ENCODE measurements around the gene CNTROB. TPM values are rescaled to one million over a fixed set of nuclear protein-coding genes. Genes with fewer than 3 reads are reported as not detected.
A peak's percentile ranks its signal among the peaks of the same experiment; 100 is the strongest.

The CNTROB gene
- total RNA-seq, 2 donors from 2014 or later, result 11.2 to 42.9 TPM

GRCh38 chr17:7885367-7886226, 46.4 kb upstream of the CNTROB start:
- H3K27ac ChIP-seq, result peak overlapping the region; percentile 39 to 91
- peaks cover 2% of the 10 kb centered on the region for H3K36me3 ChIP-seq
- DNase-seq (ENCODE audit: low spot score), result no peak
- TF ChIP-seq, protein P1, sequence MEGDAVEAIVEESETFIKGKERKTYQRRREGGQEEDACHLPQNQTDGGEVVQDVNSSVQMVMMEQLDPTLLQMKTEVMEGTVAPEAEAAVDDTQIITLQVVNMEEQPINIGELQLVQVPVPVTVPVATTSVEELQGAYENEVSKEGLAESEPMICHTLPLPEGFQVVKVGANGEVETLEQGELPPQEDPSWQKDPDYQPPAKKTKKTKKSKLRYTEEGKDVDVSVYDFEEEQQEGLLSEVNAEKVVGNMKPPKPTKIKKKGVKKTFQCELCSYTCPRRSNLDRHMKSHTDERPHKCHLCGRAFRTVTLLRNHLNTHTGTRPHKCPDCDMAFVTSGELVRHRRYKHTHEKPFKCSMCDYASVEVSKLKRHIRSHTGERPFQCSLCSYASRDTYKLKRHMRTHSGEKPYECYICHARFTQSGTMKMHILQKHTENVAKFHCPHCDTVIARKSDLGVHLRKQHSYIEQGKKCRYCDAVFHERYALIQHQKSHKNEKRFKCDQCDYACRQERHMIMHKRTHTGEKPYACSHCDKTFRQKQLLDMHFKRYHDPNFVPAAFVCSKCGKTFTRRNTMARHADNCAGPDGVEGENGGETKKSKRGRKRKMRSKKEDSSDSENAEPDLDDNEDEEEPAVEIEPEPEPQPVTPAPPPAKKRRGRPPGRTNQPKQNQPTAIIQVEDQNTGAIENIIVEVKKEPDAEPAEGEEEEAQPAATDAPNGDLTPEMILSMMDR (IDR thresholded peaks at IDR 0.05), result no peak
- H3K4me1 ChIP-seq (ENCODE audit: control insufficient read depth in 1 of 2, low read depth in 2 of 2), result peaks cover 28 to 67% of the 10 kb centered on the region in 2 donors
- peak overlapping the region; percentile 94 for H3K4me3 ChIP-seq
- H3K27me3 ChIP-seq (replicated peaks; ENCODE audit: insufficient read depth), result no peaks in the 10 kb centered on the region
- ATAC-seq (ENCODE audit: insufficient number of reproducible peaks, low FRiP score, low read depth), result no peak
- no peaks in the 10 kb centered on the region for H3K9me3 ChIP-seq

DNA sequence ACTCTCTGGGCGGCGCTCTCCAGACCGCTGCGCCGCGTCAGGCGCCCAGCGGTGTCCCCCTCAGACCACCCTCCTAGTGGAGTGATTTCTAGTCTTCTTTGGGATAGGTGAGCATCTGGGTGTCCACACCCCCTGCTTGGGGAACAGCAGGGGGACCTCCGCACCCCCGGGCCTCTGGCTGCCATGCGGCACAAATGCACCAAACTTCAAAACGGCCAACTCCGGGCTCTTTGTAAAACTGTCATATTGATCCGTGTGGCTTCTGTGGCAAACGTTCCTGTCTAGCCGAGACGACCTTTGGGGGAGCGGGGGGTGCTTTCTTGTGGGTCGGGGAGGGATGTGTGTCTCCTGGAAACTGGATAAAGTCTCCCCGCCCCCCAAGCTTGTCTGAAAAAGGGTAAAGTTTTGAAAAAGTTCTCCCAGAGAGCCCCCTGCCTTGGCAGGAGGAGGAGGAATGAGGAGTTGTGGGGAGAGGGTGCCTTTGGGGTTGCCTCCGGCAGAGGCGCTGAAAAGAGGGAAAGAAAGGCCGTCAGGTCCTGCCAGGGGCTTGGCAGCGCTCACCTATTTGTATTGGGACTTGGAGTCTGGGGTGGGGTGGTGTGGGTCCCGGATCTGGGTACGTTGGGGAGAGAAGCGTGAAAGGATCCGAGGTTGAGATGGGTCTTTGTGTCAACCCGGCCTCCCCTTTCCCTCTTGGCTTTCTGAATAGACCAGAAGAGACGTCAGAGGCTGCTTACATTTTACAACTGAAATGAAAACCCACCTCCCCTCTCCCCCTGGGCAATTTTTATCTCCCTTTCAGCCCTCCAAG, 45.6 kb upstream of the CNTROB start:
- H3K9me3 ChIP-seq, result no peaks in the 10 kb centered on the region
- no peak for DNase-seq (ENCODE audit: low spot score)
- ATAC-seq (ENCODE audit: insufficient number of reproducible peaks, low FRiP score, low read depth), result no peak
- peaks cover 10% of the 10 kb centered on the region for H3K36me3 ChIP-seq
- peak overlapping the region; percentile 39 to 91 for H3K27ac ChIP-seq
- H3K27me3 ChIP-seq (replicated peaks; ENCODE audit: insufficient read depth), result no peaks in the 10 kb centered on the region
- TF ChIP-seq, protein P1 (IDR thresholded peaks at IDR 0.05), result no peak
- H3K4me1 ChIP-seq (ENCODE audit: control insufficient read depth in 1 of 2, low read depth in 2 of 2), result peaks cover 28 to 63% of the 10 kb centered on the region in 2 donors
- H3K4me3 ChIP-seq, result peak overlapping the region; percentile 94

- TF ChIP-seq, protein P1 (IDR thresholded peaks at IDR 0.05), result no peak
- Histone ChIP-seq H3K4me3 (peak overlapping the region; percentile 94), H3K4me1 (ENCODE audit: control insufficient read depth in 1 of 2, low read depth in 2 of 2) (peaks cover 28 to 57% of the 10 kb centered on the region in 2 donors), H3K27ac (peak overlapping the region; percentile 39 to 91), H3K27me3 (replicated peaks; ENCODE audit: insufficient read depth) (no peaks in the 10 kb centered on the region), H3K36me3 (peaks cover 15% of the 10 kb centered on the region), H3K9me3 (no peaks in the 10 kb centered on the region)
- ATAC-seq (ENCODE audit: insufficient number of reproducible peaks, low FRiP score, low read depth), result no peak
- no peak for DNase-seq (ENCODE audit: low spot score)
Measured at GRCh38 chr17:7887038-7887481, 44.9 kb upstream of the CNTROB start.

DNA sequence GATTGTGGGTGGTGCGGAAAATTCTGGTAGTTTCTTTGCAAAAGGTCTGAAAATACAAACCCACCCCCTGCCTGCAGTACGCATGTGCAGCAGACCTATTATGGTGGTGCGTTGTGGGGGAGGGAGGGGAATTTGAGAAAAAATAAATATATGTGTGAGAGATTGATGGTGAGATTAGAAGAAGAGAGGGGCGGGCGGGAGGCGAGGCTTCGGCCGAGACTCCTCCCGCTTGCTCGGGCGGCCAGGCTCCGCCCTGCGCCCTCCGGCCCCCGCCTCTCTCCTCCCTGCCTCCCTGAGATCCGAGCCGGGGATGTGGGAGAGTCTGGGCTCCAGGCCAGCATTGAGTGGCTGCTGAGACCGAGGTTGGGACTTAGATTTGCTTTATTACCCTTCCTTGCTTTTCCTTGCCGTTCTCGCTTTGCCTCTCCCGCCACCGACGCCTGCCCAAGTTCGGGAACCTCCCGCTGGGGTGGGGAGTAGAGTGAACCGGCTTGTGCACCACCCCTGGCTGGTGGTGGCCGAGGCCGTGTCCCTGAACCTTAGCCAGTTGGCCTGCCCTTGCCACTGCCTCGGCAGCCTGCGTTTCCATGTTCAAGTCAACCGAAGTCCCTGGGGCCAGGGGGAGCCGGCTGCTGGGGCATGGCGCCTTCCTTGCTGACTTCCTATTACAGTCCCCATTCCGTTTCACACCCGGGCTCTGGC, 44.4 kb upstream of the CNTROB start:
- peaks cover 28 to 51% of the 10 kb centered on the region in 2 donors for H3K4me1 ChIP-seq (ENCODE audit: control insufficient read depth in 1 of 2, low read depth in 2 of 2)
- TF ChIP-seq, protein P1 (IDR thresholded peaks at IDR 0.05), result no peak
- H3K4me3 ChIP-seq, result peak overlapping the region; percentile 94
- H3K27ac ChIP-seq, result peak overlapping the region; percentile 80 to 91
- ATAC-seq (ENCODE audit: insufficient number of reproducible peaks, low FRiP score, low read depth) (peak; percentile 58), DNase-seq (ENCODE audit: low spot score) (peak; percentile 82)
- H3K9me3 ChIP-seq, result no peaks in the 10 kb centered on the region
- peaks cover 15% of the 10 kb centered on the region for H3K36me3 ChIP-seq
- H3K27me3 ChIP-seq (replicated peaks; ENCODE audit: insufficient read depth), result no peaks in the 10 kb centered on the region
